HG03139 (cell line): ENCODE results near the gene DDX24.

ENCODE experiments used
- ATAC-seq: cut with Tn5 transposase; IDR thresholded peaks from one replicate; pipeline ENCODE4 v1.9.1; 2021; ENCODE audit not compliant: unreplicated experiment

DDX24 gene

GRCh38 chr14:94115058-94115591 lies 34.1 kb upstream of the DDX24 start:
- no peak for ATAC-seq

- no peak for ATAC-seq
Measured at GRCh38 chr14:94114589-94115057, 33.6 kb upstream of the DDX24 start.

GRCh38 chr14:94113908-94114588 lies 33.0 kb upstream of the DDX24 start:
- no peak for ATAC-seq

GRCh38 chr14:94113490-94113889 lies 32.5 kb upstream of the DDX24 start:
- ATAC-seq, result no peak

GRCh38 chr14:94113073-94113472 lies 32.1 kb upstream of the DDX24 start:
- no peak for ATAC-seq

GRCh38 chr14:94112513-94113063 lies 31.6 kb upstream of the DDX24 start:
- ATAC-seq, result no peak

GRCh38 chr14:94111276-94112095 lies 30.5 kb upstream of the DDX24 start:
- no peak for ATAC-seq

- no peak for ATAC-seq
Measured at GRCh38 chr14:94110552-94111181, 29.7 kb upstream of the DDX24 start, which contains the start of gene IFI27. Gene IFI27 (plus strand): TSS chr14:94110736.

- ATAC-seq, result no peak
Measured at GRCh38 chr14:94109915-94110250, 28.9 kb upstream of the DDX24 start.

- ATAC-seq, result no peak
Measured at GRCh38 chr14:94104731-94105130, 23.7 kb upstream of the DDX24 start.

GRCh38 chr14:94103554-94104150 lies 22.6 kb upstream of the DDX24 start:
- no peak for ATAC-seq

- ATAC-seq, result no peak
Measured at GRCh38 chr14:94102768-94103482, 21.9 kb upstream of the DDX24 start.

- no peak for ATAC-seq
Measured at GRCh38 chr14:94101748-94102147, 20.7 kb upstream of the DDX24 start.

- no peak for ATAC-seq
Measured at GRCh38 chr14:94100847-94101246, 19.8 kb upstream of the DDX24 start.

- ATAC-seq, result no peak
Measured at GRCh38 chr14:94099006-94099405, 18.0 kb upstream of the DDX24 start.

GRCh38 chr14:94098326-94098992 lies 17.5 kb upstream of the DDX24 start:
- no peak for ATAC-seq

- no peak for ATAC-seq
Measured at GRCh38 chr14:94097091-94097490, 16.1 kb upstream of the DDX24 start.

- no peak for ATAC-seq
Measured at GRCh38 chr14:94093418-94093817, 12.4 kb upstream of the DDX24 start.

GRCh38 chr14:94089479-94089878 lies 8.5 kb upstream of the DDX24 start:
- no peak for ATAC-seq

- ATAC-seq, result no peak
Measured at GRCh38 chr14:94088516-94088915, 7.5 kb upstream of the DDX24 start.
